Mesothelial cell of epicardium (in vitro differentiated cells): Measurements from ENCODE around the gene ORMDL2. TPM values are rescaled to one million over a fixed set of nuclear protein-coding genes. Genes with fewer than 3 reads are reported as not detected.

Experiments
- DNase-seq, 2 experiments: peaks; one replicate each; pipeline ENCODE4 v3.0.0; 2021; ENCODE audit warnings: low spot score in 2 of 2; ENCODE audit not compliant: unreplicated experiment in 2 of 2
- H3K27ac Mint-ChIP-seq: 2 replicates; pipeline ENCODE4 v1.8.0; 2021; ENCODE audit warnings: mixed read lengths
- H3K27me3 Mint-ChIP-seq: 2 replicates; pipeline ENCODE4 v1.8.0; 2021; ENCODE audit warnings: low read depth, mixed read lengths
- H3K36me3 Mint-ChIP-seq: 2 replicates; pipeline ENCODE4 v1.8.0; 2021; ENCODE audit warnings: mixed read lengths
- H3K4me1 Mint-ChIP-seq: 2 replicates; pipeline ENCODE4 v1.8.0; 2021; ENCODE audit warnings: mixed read lengths
- H3K4me3 Mint-ChIP-seq: 2 replicates; pipeline ENCODE4 v1.8.0; 2021; ENCODE audit warnings: mild to moderate bottlenecking, moderate library complexity, mixed read lengths
- H3K9me3 Mint-ChIP-seq: 2 replicates; pipeline ENCODE4 v1.8.0; 2021; ENCODE audit warnings: mixed read lengths
- CTCF ChIP-seq: fragments of 200-600 bp; sonication (generic); IDR thresholded peaks from one replicate; pipeline ENCODE4 v1.5.0; 2021; ENCODE audit warnings: antibody characterized with exemption; ENCODE audit not compliant: unreplicated experiment
- total RNA-seq: library from RNA; stranded (reverse); gene quantifications from 3 replicates; pipeline ENCODE4 v1.2.1, GENCODE V29; 2021

ORMDL2 gene
- total RNA-seq, 1 donor from 2014 or later: 26.3 TPM

GRCh38 chr12:55809274-55809673, 8.6 kb upstream of the ORMDL2 start:
- Mint-ChIP-seq H3K36me3 (peaks cover 8% of the 10 kb centered on the region), H3K9me3 (no peaks in the 10 kb centered on the region), H3K27ac (no peak overlapping the region), H3K27me3 (no peaks in the 10 kb centered on the region), H3K4me1 (peaks cover 14% of the 10 kb centered on the region), H3K4me3 (no peak overlapping the region)
- no peak for DNase-seq
- no peak for TF ChIP-seq CTCF

DNA sequence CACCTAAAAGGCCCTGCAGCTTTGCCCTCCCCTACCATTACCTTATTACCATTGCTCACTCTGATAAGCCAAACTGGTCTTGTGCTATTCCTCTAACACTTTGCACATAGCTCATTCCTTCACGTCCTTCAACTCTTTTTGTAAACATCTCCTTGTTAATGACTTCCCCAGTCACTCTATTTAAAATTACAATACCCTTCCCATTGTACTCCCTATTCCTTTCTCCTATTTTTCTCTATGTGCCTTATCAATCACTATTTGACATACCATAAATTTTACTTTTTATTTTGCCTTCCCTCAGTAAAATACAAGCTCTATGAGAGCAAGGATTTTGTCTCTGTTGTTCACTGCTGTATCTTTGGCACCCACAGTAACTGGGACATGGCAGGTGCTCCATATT, 5.8 kb upstream of the ORMDL2 start:
- Mint-ChIP-seq H3K4me1 (peaks cover 25% of the 10 kb centered on the region), H3K4me3 (no peak overlapping the region), H3K27me3 (no peaks in the 10 kb centered on the region), H3K36me3 (peaks cover 6% of the 10 kb centered on the region), H3K27ac (peak overlapping the region; percentile 11), H3K9me3 (no peaks in the 10 kb centered on the region)
- DNase-seq: no peak
- no peak for TF ChIP-seq CTCF

GRCh38 chr12:55814257-55814656, 3.6 kb upstream of the ORMDL2 start:
- no peaks in the 10 kb centered on the region for H3K9me3 Mint-ChIP-seq
- no peak overlapping the region for H3K4me3 Mint-ChIP-seq
- no peak for TF ChIP-seq CTCF
- H3K27ac Mint-ChIP-seq: no peak overlapping the region
- DNase-seq: no peak
- peaks cover 34% of the 10 kb centered on the region for H3K4me1 Mint-ChIP-seq
- H3K27me3 Mint-ChIP-seq: no peaks in the 10 kb centered on the region
- H3K36me3 Mint-ChIP-seq: peaks cover 6% of the 10 kb centered on the region

GRCh38 chr12:55815473-55815872, 2.4 kb upstream of the ORMDL2 start:
- Mint-ChIP-seq H3K27ac (no peak overlapping the region), H3K4me1 (peaks cover 35% of the 10 kb centered on the region), H3K9me3 (no peaks in the 10 kb centered on the region), H3K36me3 (peaks cover 6% of the 10 kb centered on the region), H3K27me3 (no peaks in the 10 kb centered on the region), H3K4me3 (peak overlapping the region; percentile 10)
- no peak for DNase-seq
- TF ChIP-seq CTCF: no peak

GRCh38 chr12:55816881-55817344, 928 bp upstream of the ORMDL2 start:
- Mint-ChIP-seq H3K4me3 (no peak overlapping the region), H3K36me3 (peaks cover 8% of the 10 kb centered on the region), H3K4me1 (peaks cover 31% of the 10 kb centered on the region), H3K27ac (no peak overlapping the region), H3K9me3 (no peaks in the 10 kb centered on the region), H3K27me3 (no peaks in the 10 kb centered on the region)
- no peak for TF ChIP-seq CTCF
- DNase-seq: no peak
